ENCODE data around the gene JCHAIN.

- TF ChIP-seq CTCF (optimal IDR thresholded peaks at IDR 0.05 in 1 of 3, IDR thresholded peaks at IDR 0.05 in 1 of 3, conservative IDR thresholded peaks at IDR 0.05 in 1 of 3; ENCODE audit: extremely low read depth in 1 of 3, insufficient read depth in 2 of 3, low read length in 3 of 3) = no peak
- no peak for TF ChIP-seq EZH2 (IDR thresholded peaks at IDR 0.05; ENCODE audit: low read length)
These were observed 35.0 kb upstream of the JCHAIN start for GRCh38 chr4:70701271-70701670.

Data from keratinocyte (primary cell).